ENCODE measurements around the gene SMPD3.

Gene SMPD3

GRCh38 chr16:68472581-68472980, 24.3 kb upstream of the SMPD3 start:
- DNase-seq (ENCODE audit: low read depth, low spot score), result no peak

- no peak for DNase-seq (ENCODE audit: low read depth, low spot score)
Observed at GRCh38 chr16:68470461-68471150, 22.3 kb upstream of the SMPD3 start.

GRCh38 chr16:68469796-68470460, 21.6 kb upstream of the SMPD3 start:
- no peak for DNase-seq (ENCODE audit: low read depth, low spot score)

GRCh38 chr16:68468842-68469241, 20.5 kb upstream of the SMPD3 start:
- no peak for DNase-seq (ENCODE audit: low read depth, low spot score)

GRCh38 chr16:68466174-68466573, 17.9 kb upstream of the SMPD3 start:
- DNase-seq (ENCODE audit: low read depth, low spot score), result no peak

- no peak for DNase-seq (ENCODE audit: low read depth, low spot score)
Observed at GRCh38 chr16:68463904-68464303, 15.6 kb upstream of the SMPD3 start.

- no peak for DNase-seq (ENCODE audit: low read depth, low spot score)
Observed at GRCh38 chr16:68460067-68460466, 11.8 kb upstream of the SMPD3 start.

- DNase-seq (ENCODE audit: low read depth, low spot score), result no peak
Observed at GRCh38 chr16:68459457-68459856, 11.1 kb upstream of the SMPD3 start.

GRCh38 chr16:68458551-68458950, 10.2 kb upstream of the SMPD3 start:
- DNase-seq (ENCODE audit: low read depth, low spot score), result no peak

GRCh38 chr16:68458101-68458500, 9.8 kb upstream of the SMPD3 start:
- no peak for DNase-seq (ENCODE audit: low read depth, low spot score)

GRCh38 chr16:68455631-68456030, 7.3 kb upstream of the SMPD3 start:
- no peak for DNase-seq (ENCODE audit: low read depth, low spot score)

- DNase-seq (ENCODE audit: low read depth, low spot score), result no peak
Observed at GRCh38 chr16:68454920-68455435, 6.7 kb upstream of the SMPD3 start.

GRCh38 chr16:68453816-68454215, 5.5 kb upstream of the SMPD3 start:
- no peak for DNase-seq (ENCODE audit: low read depth, low spot score)

- DNase-seq (ENCODE audit: low read depth, low spot score), result no peak
Observed at GRCh38 chr16:68452176-68452575, 3.9 kb upstream of the SMPD3 start.

GRCh38 chr16:68451676-68452075, 3.4 kb upstream of the SMPD3 start:
- no peak for DNase-seq (ENCODE audit: low read depth, low spot score)

- no peak for DNase-seq (ENCODE audit: low read depth, low spot score)
Observed at GRCh38 chr16:68450741-68451255, 2.5 kb upstream of the SMPD3 start.

GRCh38 chr16:68447653-68448359, 502 bp downstream of the SMPD3 start:
- no peak for DNase-seq (ENCODE audit: low read depth, low spot score)

GRCh38 chr16:68446681-68447652, 1.3 kb downstream of the SMPD3 start:
- DNase-seq (ENCODE audit: low read depth, low spot score), result no peak

GRCh38 chr16:68445458-68445857, 2.9 kb downstream of the SMPD3 start:
- no peak for DNase-seq (ENCODE audit: low read depth, low spot score)

GRCh38 chr16:68444056-68444657, 4.2 kb downstream of the SMPD3 start:
- DNase-seq (ENCODE audit: low read depth, low spot score), result peak; percentile 4

- DNase-seq (ENCODE audit: low read depth, low spot score), result no peak
Observed at GRCh38 chr16:68436581-68436980, 11.7 kb downstream of the SMPD3 start.

All from smooth muscle cell of the brain vasculature (primary cell).